ENCODE measurements around the gene NT5C2. TPM values are rescaled to one million over a fixed set of nuclear protein-coding genes. Genes with fewer than 3 reads are reported as not detected.

Gene NT5C2
- total RNA-seq, 2 experiments from 2014 or later: 39.1 to 43.0 TPM

- CTCF ChIA-PET: no interaction called here
- intact Hi-C loops (cut with micrococcal nuclease): no loop called here
- Mint-ChIP-seq H3K9me3 (no peaks in the 10 kb centered on the region), H3K4me3 (no peak overlapping the region), H3K4me1 (ENCODE audit: low read depth) (peaks cover 15% of the 10 kb centered on the region), H3K27me3 (no peaks in the 10 kb centered on the region), H3K27ac (no peak overlapping the region), H3K36me3 (ENCODE audit: low read depth) (no peaks in the 10 kb centered on the region)
- no peak for TF ChIP-seq CTCF (IDR thresholded peaks at IDR 0.05)
- no peak for ATAC-seq
- POLR2A ChIA-PET: no interaction called here
- DNase-seq: no peak
Observed at GRCh38 chr10:103120977-103121735, 71.9 kb downstream of the NT5C2 start.

GRCh38 chr10:103120546-103120945, 72.5 kb downstream of the NT5C2 start:
- Mint-ChIP-seq H3K9me3 (no peaks in the 10 kb centered on the region), H3K27me3 (no peaks in the 10 kb centered on the region), H3K36me3 (ENCODE audit: low read depth) (no peaks in the 10 kb centered on the region), H3K4me3 (no peak overlapping the region), H3K4me1 (ENCODE audit: low read depth) (peaks cover 9% of the 10 kb centered on the region), H3K27ac (no peak overlapping the region)
- ATAC-seq (no peak), DNase-seq (no peak)
- no peak for TF ChIP-seq CTCF (IDR thresholded peaks at IDR 0.05)
- ChIA-PET CTCF (no interaction called here), POLR2A (no interaction called here)
- intact Hi-C loops (cut with micrococcal nuclease): no loop called here

- CTCF ChIA-PET: no interaction called here
- no peak overlapping the region for H3K4me3 Mint-ChIP-seq
- POLR2A ChIA-PET: interaction anchor here (1.4 kb wide), 1 partner anchor 30 kb away, joined by 3 read pairs; no protein-coding TSS in a partner anchor
- H3K27me3 Mint-ChIP-seq: no peaks in the 10 kb centered on the region
- intact Hi-C loops (cut with micrococcal nuclease): no loop called here
- no peak for DNase-seq
- H3K9me3 Mint-ChIP-seq: no peaks in the 10 kb centered on the region
- no peak for ATAC-seq
- no peak overlapping the region for H3K27ac Mint-ChIP-seq
- H3K36me3 Mint-ChIP-seq (ENCODE audit: low read depth): no peaks in the 10 kb centered on the region
- no peak for TF ChIP-seq CTCF (IDR thresholded peaks at IDR 0.05)
- peaks cover 11% of the 10 kb centered on the region for H3K4me1 Mint-ChIP-seq (ENCODE audit: low read depth)
Observed at GRCh38 chr10:103117247-103117646, 75.8 kb downstream of the NT5C2 start.

GRCh38 chr10:103114876-103115275, 78.2 kb downstream of the NT5C2 start:
- DNase-seq (no peak), ATAC-seq (no peak)
- no peak for TF ChIP-seq CTCF (IDR thresholded peaks at IDR 0.05)
- H3K27ac Mint-ChIP-seq: no peak overlapping the region
- no peak overlapping the region for H3K4me3 Mint-ChIP-seq
- H3K9me3 Mint-ChIP-seq: no peaks in the 10 kb centered on the region
- H3K36me3 Mint-ChIP-seq (ENCODE audit: low read depth): no peaks in the 10 kb centered on the region
- CTCF ChIA-PET: interaction anchor here (2.2 kb wide), 1 partner anchor 129 kb away, joined by 7 read pairs; no protein-coding TSS in a partner anchor
- H3K4me1 Mint-ChIP-seq (ENCODE audit: low read depth): peaks cover 22% of the 10 kb centered on the region
- POLR2A ChIA-PET: no interaction called here
- H3K27me3 Mint-ChIP-seq: no peaks in the 10 kb centered on the region
- intact Hi-C loops (cut with micrococcal nuclease): no loop called here
